ENCODE measurements around the gene PIK3AP1.
"Not testable (repeated sequence)": the region's sequence is repeated elsewhere in the genome, so short reads cannot be mapped to it uniquely, and the experiment has no call there.

PIK3AP1 gene

DNA sequence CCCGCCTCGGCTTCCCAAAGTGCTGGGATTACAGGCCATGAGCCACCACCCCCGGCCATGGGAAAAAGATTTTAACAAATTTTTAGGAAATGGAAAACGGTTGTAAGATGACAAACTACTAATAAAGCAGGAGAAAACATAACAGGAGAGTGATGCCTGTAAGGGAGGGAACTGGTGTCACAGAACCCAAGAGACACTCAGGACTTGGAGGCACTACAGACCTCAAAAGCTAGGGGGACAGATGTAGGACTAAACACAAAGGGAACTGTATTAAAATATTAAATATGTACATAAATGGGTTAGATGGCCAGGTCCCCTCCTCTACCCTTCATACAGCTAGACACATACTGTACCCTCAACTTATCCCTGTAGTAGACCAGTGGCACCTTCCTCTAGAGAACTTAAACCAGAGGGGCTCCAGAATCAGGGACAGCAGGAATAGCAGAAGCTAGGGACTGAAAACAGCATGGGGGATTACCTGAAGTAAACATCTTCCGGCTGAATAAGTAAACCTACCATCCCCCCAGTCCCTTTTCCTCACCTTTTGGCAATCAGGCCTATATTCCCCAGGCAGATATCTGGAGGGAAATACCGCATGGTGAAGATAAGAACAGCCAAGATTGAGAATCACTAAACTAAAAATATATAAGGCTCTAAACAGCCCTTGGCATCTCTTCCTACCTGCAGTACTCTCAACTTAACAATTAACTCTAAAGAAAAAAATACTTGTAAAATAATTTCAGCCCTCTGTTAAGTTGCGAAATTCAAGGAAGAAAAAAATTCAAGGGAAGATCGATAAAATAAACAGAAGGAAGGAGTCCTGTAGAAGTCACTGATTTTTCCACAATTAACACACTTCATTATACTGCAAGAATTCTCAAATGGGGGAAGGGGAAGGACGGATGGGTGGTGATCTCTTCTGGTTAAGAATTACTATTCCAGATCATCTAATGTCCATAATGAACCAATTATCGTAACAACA lies 149.0 kb downstream of the PIK3AP1 start:
- DNase-seq: no peak

DNA sequence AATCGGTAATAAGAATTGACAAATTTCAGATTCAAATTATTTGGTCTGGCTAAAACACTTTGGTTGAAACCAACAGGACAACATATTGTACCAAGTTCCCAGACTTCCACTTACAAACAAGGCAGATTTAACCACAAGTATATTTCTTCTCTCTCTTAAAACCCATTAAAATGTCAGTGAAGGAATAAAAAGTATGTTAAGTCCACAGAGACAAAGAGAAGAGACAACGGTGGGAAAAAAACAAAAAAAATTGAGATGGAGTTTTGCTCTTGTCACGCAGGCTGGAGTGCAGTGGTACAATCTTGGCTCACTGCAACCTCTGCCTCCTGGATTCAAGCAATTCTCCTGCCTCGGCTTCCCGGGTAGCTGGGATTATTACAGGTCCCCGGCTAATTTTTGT lies 149.8 kb downstream of the PIK3AP1 start:
- no peak for DNase-seq

GRCh38 chr10:96568402-96568801 lies 151.9 kb downstream of the PIK3AP1 start:
- no peak for DNase-seq

- no peak for DNase-seq
These were observed 154.5 kb downstream of the PIK3AP1 start for GRCh38 chr10:96565774-96566173.

DNA sequence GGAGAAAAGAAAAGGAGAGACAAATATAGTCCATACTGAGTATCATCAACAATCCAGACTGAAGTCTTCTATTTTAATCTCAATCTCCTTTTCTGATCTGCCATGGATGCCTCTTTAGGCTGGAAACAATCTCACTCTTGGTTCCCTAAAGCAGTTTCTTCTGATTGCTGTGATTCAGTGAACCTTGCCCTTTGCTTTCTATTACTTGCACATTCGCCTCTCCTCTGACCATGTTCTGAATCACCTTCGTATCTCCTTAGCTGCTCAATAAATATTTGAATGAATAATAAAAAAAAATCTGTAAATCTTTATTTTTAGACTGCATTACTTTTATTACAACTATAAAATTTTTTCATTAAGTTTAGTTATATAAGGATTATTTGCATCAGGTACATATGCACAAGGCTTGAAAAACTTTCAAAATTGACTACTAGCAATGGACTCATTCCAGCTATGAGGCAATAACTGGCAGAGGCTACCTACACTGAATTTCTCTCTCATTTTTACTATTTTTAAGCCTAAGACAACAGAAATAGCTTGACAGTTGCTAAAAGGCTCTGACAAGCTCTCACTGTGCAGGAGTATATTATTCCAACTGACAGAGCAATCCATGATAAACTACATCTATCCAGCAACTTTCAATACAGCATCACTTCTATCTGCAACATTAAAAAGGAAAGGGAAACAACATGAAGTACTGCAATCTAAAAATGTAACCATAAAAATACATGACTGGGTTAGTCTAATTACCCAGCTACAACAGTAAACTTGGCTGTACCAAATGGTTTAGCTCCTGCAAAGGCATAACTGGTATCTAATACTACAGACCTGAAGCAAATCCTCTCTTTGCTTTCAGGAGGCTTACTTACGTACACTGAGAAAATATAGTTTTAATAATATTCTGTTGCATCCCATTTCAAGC lies 159.1 kb downstream of the PIK3AP1 start:
- DNase-seq: no peak

DNA sequence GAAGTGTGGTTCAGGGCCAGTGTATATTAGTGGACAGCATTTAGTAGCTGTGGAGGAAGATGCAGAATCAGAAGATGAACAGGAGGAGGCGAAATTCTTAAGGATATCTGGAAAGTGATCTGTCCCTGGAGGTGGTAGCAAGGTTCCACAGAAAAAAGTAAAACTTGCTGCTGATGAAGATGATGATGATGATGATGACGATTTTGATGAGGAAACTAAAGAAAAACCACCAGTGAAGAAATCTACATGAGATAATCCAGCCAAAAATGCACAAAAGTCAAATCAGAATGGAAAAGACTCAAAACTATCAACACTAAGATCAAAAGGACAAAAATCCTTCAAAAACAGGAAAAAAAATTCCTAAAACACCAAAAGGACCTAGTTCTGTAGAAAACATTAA lies 159.8 kb downstream of the PIK3AP1 start:
- no peak for DNase-seq

DNA sequence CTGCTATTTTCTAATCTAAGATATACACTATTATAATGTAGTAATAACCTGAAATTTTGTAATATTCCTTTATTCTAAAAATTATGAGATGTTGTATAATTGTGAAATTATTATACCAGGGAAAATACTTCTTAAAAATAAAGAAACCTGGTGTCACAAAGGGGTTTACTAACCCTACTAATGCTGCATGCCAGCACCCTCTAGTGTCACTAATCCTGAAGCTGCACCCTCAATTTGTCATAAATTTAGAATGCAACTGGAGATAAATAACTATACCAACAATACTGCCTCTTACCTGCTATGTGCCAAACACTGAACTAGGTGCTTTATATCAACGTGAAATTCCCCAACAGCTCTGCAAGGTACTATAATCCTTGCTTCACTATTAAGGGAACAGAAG lies 164.3 kb downstream of the PIK3AP1 start:
- DNase-seq: no peak

- DNase-seq: no peak
These were observed 165.0 kb downstream of the PIK3AP1 start for GRCh38 chr10:96555330-96555729.

- DNase-seq: no peak
These were observed 171.7 kb downstream of the PIK3AP1 start for GRCh38 chr10:96548589-96548988.

DNA sequence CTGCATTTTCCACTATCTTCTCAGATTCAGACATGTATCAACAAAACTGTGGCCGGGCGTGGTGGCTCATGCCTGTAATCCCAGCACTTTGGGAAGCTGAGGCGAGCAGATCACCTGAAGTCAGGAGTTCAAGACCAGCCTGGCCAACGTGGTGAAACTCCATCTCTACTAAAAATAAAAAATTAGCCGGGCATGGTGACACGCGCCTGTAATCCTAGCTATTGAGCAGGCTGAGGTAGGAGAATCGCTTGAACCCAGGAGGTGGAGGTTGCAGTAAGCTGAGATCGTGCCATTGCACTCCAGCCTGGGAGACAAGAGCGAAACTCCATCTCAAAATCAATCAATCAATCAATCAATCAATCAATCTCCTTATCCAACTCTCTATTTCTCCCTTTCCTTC lies 174.8 kb downstream of the PIK3AP1 start:
- not testable (repeated sequence) for DNase-seq

Data from cerebellar nuclear complex (tissue), 1 donor.